ENCODE data around the gene GOLIM4. TPM values are rescaled to one million over a fixed set of nuclear protein-coding genes. Genes with fewer than 3 reads are reported as not detected.

Gene GOLIM4
- total and polyA plus RNA-seq, 7 donors: 12.3 to 37.4 (median 27.2) TPM

GRCh38 chr3:168072323-168072650 lies 23.4 kb downstream of the GOLIM4 start:
- intact Hi-C loops (cut with DNase I): no loop called here
- H3K4me1 ChIP-seq: peaks cover 0 to 17% (median 11%) of the 10 kb centered on the region in 4 donors
- H3K36me3 ChIP-seq: no peaks in the 10 kb centered on the region
- no peaks in the 10 kb centered on the region for H3K27me3 ChIP-seq
- H3K27ac ChIP-seq: no peak overlapping the region
- no peak overlapping the region for H3K4me3 ChIP-seq
- TF ChIP-seq POLR2A (IDR thresholded peaks at IDR 0.05) (no peak), POLR2AphosphoS5 (IDR thresholded peaks at IDR 0.05) (no peak), EP300 (IDR thresholded peaks at IDR 0.05) (no peak), CTCF (IDR thresholded peaks at IDR 0.05) (no peak)
- no peaks in the 10 kb centered on the region for H3K9me3 ChIP-seq
- DNase-seq: no peak

GRCh38 chr3:168071591-168072322 lies 24.0 kb downstream of the GOLIM4 start:
- no peaks in the 10 kb centered on the region for H3K9me3 ChIP-seq
- no peaks in the 10 kb centered on the region for H3K27me3 ChIP-seq
- H3K27ac ChIP-seq: peak overlapping the region in 1 of 4 donors; percentile 9
- DNase-seq: no peak
- peaks cover 0 to 22% (median 11%) of the 10 kb centered on the region in 4 donors for H3K4me1 ChIP-seq
- no peak overlapping the region for H3K4me3 ChIP-seq
- 79 to 80% methylated on average over 8 of the region's 8 CpGs for WGBS, 2 donors
- no peaks in the 10 kb centered on the region for H3K36me3 ChIP-seq
- TF ChIP-seq POLR2AphosphoS5 (IDR thresholded peaks at IDR 0.05): no peak
- TF ChIP-seq CTCF (IDR thresholded peaks at IDR 0.05): no peak
- no peak for TF ChIP-seq EP300 (IDR thresholded peaks at IDR 0.05)
- no peak for TF ChIP-seq POLR2A (IDR thresholded peaks at IDR 0.05)
- intact Hi-C loops (cut with DNase I): no loop called here

GRCh38 chr3:168070919-168071318 lies 24.8 kb downstream of the GOLIM4 start:
- Histone ChIP-seq H3K4me3 (no peak overlapping the region), H3K36me3 (no peaks in the 10 kb centered on the region), H3K27me3 (no peaks in the 10 kb centered on the region), H3K9me3 (no peaks in the 10 kb centered on the region), H3K27ac (peak overlapping the region in 1 of 4 donors; percentile 9), H3K4me1 (peaks cover 0 to 30% (median 11%) of the 10 kb centered on the region in 4 donors)
- 52 to 82% methylated on average over 2 of the region's 2 CpGs for WGBS, 2 donors
- no peak for DNase-seq
- intact Hi-C loops (cut with DNase I): no loop called here
- no peak for TF ChIP-seq POLR2AphosphoS5 (IDR thresholded peaks at IDR 0.05)
- TF ChIP-seq POLR2A (IDR thresholded peaks at IDR 0.05): no peak
- TF ChIP-seq EP300 (IDR thresholded peaks at IDR 0.05): no peak
- TF ChIP-seq CTCF (IDR thresholded peaks at IDR 0.05): no peak

GRCh38 chr3:168068346-168068745 lies 27.4 kb downstream of the GOLIM4 start:
- intact Hi-C loops (cut with DNase I): no loop called here
- Histone ChIP-seq H3K27me3 (no peaks in the 10 kb centered on the region), H3K4me1 (peaks cover 0 to 36% (median 21%) of the 10 kb centered on the region in 4 donors), H3K4me3 (no peak overlapping the region), H3K36me3 (no peaks in the 10 kb centered on the region), H3K27ac (no peak overlapping the region), H3K9me3 (no peaks in the 10 kb centered on the region)
- TF ChIP-seq POLR2A (IDR thresholded peaks at IDR 0.05) (no peak), CTCF (IDR thresholded peaks at IDR 0.05) (no peak), POLR2AphosphoS5 (IDR thresholded peaks at IDR 0.05) (no peak), EP300 (IDR thresholded peaks at IDR 0.05) (no peak)
- no peak for DNase-seq
- WGBS, 2 donors: 74 to 96% methylated on average over 2 of the region's 2 CpGs

GRCh38 chr3:168066882-168067281 lies 28.8 kb downstream of the GOLIM4 start:
- intact Hi-C loops (cut with DNase I): no loop called here
- Histone ChIP-seq H3K27ac (no peak overlapping the region), H3K9me3 (no peaks in the 10 kb centered on the region), H3K4me3 (no peak overlapping the region), H3K36me3 (no peaks in the 10 kb centered on the region), H3K4me1 (peaks cover 0 to 31% (median 16%) of the 10 kb centered on the region in 4 donors), H3K27me3 (no peaks in the 10 kb centered on the region)
- TF ChIP-seq POLR2A (IDR thresholded peaks at IDR 0.05) (no peak), EP300 (IDR thresholded peaks at IDR 0.05) (no peak), POLR2AphosphoS5 (IDR thresholded peaks at IDR 0.05) (no peak), CTCF (IDR thresholded peaks at IDR 0.05) (no peak)
- no peak for DNase-seq
